ENCODE results near the gene TTC29.
"Not testable (repeated sequence)": the region's sequence is repeated elsewhere in the genome, so short reads cannot be mapped to it uniquely, and the experiment has no call there.

Gene TTC29

GRCh38 chr4:146663968-146664311, 281.7 kb downstream of the TTC29 start:
- DNase-seq: not testable (repeated sequence)

DNA sequence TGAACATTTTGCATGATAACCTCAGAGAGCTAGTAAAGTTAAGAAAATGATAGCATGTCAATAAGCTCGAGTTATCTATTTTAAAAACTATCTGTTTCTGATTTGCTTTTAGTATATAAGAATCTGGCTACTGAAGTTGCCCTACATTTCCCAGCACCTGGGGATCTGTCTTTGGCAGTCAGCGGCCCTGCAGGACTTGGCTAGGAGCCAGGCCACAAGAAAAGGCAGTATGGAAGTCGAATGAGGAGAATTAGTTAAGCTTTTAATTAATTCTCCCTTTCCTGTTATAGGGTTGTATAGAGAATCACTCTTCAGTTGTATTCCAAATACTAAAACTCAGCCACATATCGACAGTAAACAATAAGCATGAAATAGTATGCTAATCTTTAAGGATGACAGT, 284.3 kb downstream of the TTC29 start:
- no peak for DNase-seq
